Measurements from ENCODE around the gene UBE2J2.

The UBE2J2 gene

DNA sequence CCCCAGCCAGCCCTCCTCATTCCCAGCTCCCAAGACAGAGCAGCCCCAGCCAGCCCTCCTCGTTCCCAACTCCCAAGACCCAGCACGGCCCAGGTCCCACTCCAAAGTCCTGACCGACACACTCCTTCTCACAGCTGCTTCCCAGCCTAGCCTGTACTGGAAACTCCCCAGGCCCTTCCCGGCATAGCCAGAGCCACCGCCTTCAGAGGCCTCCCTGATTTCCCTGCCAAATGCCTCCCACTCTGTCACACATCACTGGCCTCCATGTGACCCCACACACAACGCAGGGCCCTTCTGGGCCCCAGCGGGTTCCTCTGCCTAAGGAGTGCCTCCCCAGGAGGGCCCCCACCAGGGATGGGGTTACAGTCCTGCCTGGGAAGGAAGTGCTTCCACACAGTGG is 2.8 kb downstream of the UBE2J2 start:
- Histone ChIP-seq H3K9ac (ENCODE audit: low read length in 5 of 5) (peak overlapping the region; percentile 48 to 74 (median 56)), H3K4me1 (ENCODE audit: control insufficient read depth in 5 of 5, insufficient read depth in 5 of 5, low read length in 5 of 5) (peaks cover 15 to 46% (median 44%) of the 10 kb centered on the region in 5 donors), H3K9me3 (ENCODE audit: control insufficient read depth in 5 of 5, low read length in 5 of 5) (no peaks in the 10 kb centered on the region), H3K36me3 (ENCODE audit: control insufficient read depth in 5 of 5, insufficient read depth in 5 of 5, low read length in 5 of 5) (peaks cover 0 to 23% (median 17%) of the 10 kb centered on the region in 5 donors), H3K4me3 (ENCODE audit: low read depth in 1 of 5, low read length in 5 of 5) (peak overlapping the region in 3 of 5 donors; percentile 1 to 35 (median 6)), H3K27me3 (ENCODE audit: control insufficient read depth in 5 of 5, insufficient read depth in 4 of 5, low read length in 5 of 5) (no peaks in the 10 kb centered on the region), H3K27ac (ENCODE audit: low read depth, low read length) (peak overlapping the region; percentile 23)

DNA sequence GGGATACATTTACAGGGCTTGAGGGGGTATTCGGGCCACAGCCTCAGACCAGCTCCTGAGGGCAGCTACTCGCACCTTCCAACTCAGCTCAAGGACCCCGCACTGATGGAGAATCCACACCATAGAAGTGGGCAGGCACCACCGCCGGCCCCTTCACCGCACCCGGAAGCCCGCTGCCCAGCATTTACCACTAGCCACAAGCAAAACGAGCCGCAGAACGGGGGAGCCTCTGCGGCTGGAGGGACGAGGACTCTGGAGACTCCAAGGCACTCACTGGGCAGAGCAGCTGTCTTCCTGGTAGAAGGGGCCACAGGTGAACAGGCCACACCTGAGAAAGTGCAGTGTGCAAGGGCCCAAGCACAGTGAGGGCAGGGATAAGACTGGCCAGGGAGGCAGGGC is 5.4 kb downstream of the UBE2J2 start:
- H3K4me1 ChIP-seq (ENCODE audit: control insufficient read depth in 5 of 5, insufficient read depth in 5 of 5, low read length in 5 of 5): peaks cover 13 to 54% (median 43%) of the 10 kb centered on the region in 5 donors
- H3K27me3 ChIP-seq (ENCODE audit: control insufficient read depth in 5 of 5, insufficient read depth in 4 of 5, low read length in 5 of 5): no peaks in the 10 kb centered on the region
- peaks cover 0 to 41% (median 28%) of the 10 kb centered on the region in 5 donors for H3K36me3 ChIP-seq (ENCODE audit: control insufficient read depth in 5 of 5, insufficient read depth in 5 of 5, low read length in 5 of 5)

DNA sequence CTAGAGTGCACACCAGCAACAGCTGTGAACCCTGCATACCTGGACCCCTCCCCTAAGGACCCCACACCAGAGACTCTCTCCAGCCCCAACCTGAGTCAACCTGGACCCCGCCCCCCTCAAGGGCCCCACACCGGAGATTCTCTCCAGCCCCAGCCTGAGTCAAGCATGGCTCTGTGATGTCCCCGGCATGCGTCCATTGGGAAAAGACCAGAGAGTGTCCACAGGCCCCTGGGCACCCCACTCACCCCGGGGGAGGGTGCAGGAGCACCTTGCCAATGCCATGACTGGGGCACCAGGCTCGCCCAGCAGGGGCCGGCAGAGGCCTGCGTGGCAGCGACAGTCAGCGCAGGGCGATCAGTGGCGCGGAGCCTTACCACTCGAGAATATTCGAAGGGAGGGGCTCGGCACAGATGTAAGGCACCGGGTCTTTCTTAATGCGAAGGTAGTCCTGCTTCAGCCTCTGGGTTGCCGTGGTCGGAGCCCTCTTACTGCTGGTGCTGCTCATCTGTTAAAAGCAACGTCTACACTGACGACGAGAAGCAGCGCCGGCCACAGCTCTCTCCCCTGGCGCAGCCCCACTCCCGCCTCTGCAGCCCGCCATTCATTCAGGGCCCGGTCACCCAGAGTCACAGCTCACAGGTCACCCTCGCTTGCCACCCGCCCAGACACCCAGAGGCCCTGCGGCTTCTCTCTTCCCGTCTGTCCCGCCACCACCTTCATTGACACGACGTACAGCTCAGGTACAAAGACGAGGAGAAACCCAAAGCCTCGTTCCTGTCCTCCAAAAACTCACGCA is 6.0 kb downstream of the UBE2J2 start:
- H3K27me3 ChIP-seq (ENCODE audit: control insufficient read depth in 5 of 5, insufficient read depth in 4 of 5, low read length in 5 of 5): no peaks in the 10 kb centered on the region
- H3K36me3 ChIP-seq (ENCODE audit: control insufficient read depth in 5 of 5, insufficient read depth in 5 of 5, low read length in 5 of 5): peaks cover 0 to 47% (median 34%) of the 10 kb centered on the region in 5 donors
- H3K9me3 ChIP-seq (ENCODE audit: control insufficient read depth in 5 of 5, low read length in 5 of 5): no peaks in the 10 kb centered on the region

More for the DNA sequence above, 5.4 kb downstream of the UBE2J2 start:
- no peaks in the 10 kb centered on the region for H3K9me3 ChIP-seq (ENCODE audit: control insufficient read depth in 5 of 5, low read length in 5 of 5)
- H3K27ac ChIP-seq (ENCODE audit: low read depth, low read length): no peak overlapping the region
- no peak overlapping the region for H3K4me3 ChIP-seq (ENCODE audit: low read depth in 1 of 5, low read length in 5 of 5)
- no peak overlapping the region for H3K9ac ChIP-seq (ENCODE audit: low read length in 5 of 5)

DNA sequence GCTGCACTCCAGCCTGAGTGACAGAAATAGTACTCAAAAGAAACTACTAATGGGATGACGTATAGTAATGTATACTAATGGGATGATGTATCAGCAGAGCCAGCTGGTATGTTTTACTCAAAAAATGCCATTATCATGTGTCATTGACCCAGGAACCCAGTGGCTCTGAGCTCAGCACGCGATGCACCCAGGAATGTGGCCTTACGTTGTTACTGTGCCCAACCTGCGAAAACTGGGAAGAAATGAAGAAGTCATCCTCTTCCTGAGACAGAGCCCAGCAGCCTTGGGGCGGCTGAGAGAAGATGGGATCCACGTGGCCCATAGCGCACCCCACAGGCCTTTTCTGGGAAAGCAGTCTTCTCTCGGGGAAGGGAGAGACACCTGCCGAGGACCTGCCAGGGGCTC is 8.8 kb downstream of the UBE2J2 start:
- H3K4me1 ChIP-seq (ENCODE audit: control insufficient read depth in 5 of 5, insufficient read depth in 5 of 5, low read length in 5 of 5): peaks cover 2 to 49% (median 32%) of the 10 kb centered on the region in 5 donors
- peak overlapping the region in 1 of 5 donors; percentile 62 for H3K9ac ChIP-seq (ENCODE audit: low read length in 5 of 5)
- H3K27ac ChIP-seq (ENCODE audit: low read depth, low read length): peak overlapping the region; percentile 50
- H3K9me3 ChIP-seq (ENCODE audit: control insufficient read depth in 5 of 5, low read length in 5 of 5): no peaks in the 10 kb centered on the region
- peaks cover 0 to 74% (median 56%) of the 10 kb centered on the region in 5 donors for H3K36me3 ChIP-seq (ENCODE audit: control insufficient read depth in 5 of 5, insufficient read depth in 5 of 5, low read length in 5 of 5)
- no peak overlapping the region for H3K4me3 ChIP-seq (ENCODE audit: low read depth in 1 of 5, low read length in 5 of 5)
- no peaks in the 10 kb centered on the region for H3K27me3 ChIP-seq (ENCODE audit: control insufficient read depth in 5 of 5, insufficient read depth in 4 of 5, low read length in 5 of 5)

More for the DNA sequence above, 6.0 kb downstream of the UBE2J2 start:
- Histone ChIP-seq H3K9ac (ENCODE audit: low read length in 5 of 5) (no peak overlapping the region), H3K4me3 (ENCODE audit: low read depth in 1 of 5, low read length in 5 of 5) (no peak overlapping the region), H3K27ac (ENCODE audit: low read depth, low read length) (no peak overlapping the region), H3K4me1 (ENCODE audit: control insufficient read depth in 5 of 5, insufficient read depth in 5 of 5, low read length in 5 of 5) (peaks cover 12 to 56% (median 43%) of the 10 kb centered on the region in 5 donors)

DNA sequence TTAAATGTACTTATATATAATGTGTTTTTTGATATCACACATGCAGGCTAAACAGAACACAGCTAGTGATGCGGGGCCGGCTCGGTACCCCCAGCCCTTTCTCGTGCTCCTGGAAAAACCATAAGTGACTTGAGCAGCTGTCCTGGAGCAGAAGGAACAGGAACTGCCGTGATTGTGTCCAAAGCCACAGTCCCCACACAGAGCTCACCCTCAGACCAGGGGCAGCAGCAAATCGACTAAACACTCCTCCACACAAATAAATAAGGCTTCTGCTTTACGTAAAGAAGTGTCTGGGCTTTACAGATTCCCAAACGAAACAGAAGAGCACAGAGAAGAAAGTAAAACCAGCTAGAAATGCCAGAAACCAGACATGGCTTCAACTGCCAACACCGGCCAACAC is 9.6 kb downstream of the UBE2J2 start:
- Histone ChIP-seq H3K27ac (ENCODE audit: low read depth, low read length) (peak overlapping the region; percentile 33), H3K36me3 (ENCODE audit: control insufficient read depth in 5 of 5, insufficient read depth in 5 of 5, low read length in 5 of 5) (peaks cover 0 to 81% (median 63%) of the 10 kb centered on the region in 5 donors), H3K4me1 (ENCODE audit: control insufficient read depth in 5 of 5, insufficient read depth in 5 of 5, low read length in 5 of 5) (peaks cover 2 to 46% (median 30%) of the 10 kb centered on the region in 5 donors)

DNA sequence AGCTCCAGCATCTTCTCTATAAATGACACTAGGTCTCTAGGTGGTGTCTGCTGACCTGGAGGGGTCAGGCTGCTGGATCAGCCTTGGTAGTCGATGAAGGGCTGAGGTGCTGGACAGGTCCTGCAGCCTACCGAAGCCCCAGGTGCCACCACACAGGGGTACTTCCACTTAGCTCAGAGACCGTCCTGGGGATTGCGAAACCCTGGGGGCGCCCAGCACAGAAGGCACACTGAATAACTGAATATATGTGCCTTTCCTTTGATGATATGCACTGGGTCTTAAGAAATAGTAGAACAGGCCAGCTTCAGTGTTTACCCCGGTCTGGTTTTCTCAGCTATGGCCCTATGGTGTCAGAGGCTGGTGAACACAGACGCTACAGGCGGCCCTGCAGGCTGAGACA is 10.9 kb downstream of the UBE2J2 start:
- Histone ChIP-seq H3K4me3 (ENCODE audit: low read depth in 1 of 5, low read length in 5 of 5) (peak overlapping the region in 1 of 5 donors; percentile 12), H3K27me3 (ENCODE audit: control insufficient read depth in 5 of 5, insufficient read depth in 4 of 5, low read length in 5 of 5) (no peaks in the 10 kb centered on the region), H3K4me1 (ENCODE audit: control insufficient read depth in 5 of 5, insufficient read depth in 5 of 5, low read length in 5 of 5) (peaks cover 2 to 46% (median 30%) of the 10 kb centered on the region in 5 donors), H3K27ac (ENCODE audit: low read depth, low read length) (peak overlapping the region; percentile 33), H3K9me3 (ENCODE audit: control insufficient read depth in 5 of 5, low read length in 5 of 5) (no peaks in the 10 kb centered on the region), H3K9ac (ENCODE audit: low read length in 5 of 5) (peak overlapping the region in 2 of 5 donors; percentile 32 to 47), H3K36me3 (ENCODE audit: control insufficient read depth in 5 of 5, insufficient read depth in 5 of 5, low read length in 5 of 5) (peaks cover 0 to 75% (median 60%) of the 10 kb centered on the region in 5 donors)

More for the DNA sequence above, 9.6 kb downstream of the UBE2J2 start:
- Histone ChIP-seq H3K27me3 (ENCODE audit: control insufficient read depth in 5 of 5, insufficient read depth in 4 of 5, low read length in 5 of 5) (no peaks in the 10 kb centered on the region), H3K4me3 (ENCODE audit: low read depth in 1 of 5, low read length in 5 of 5) (no peak overlapping the region), H3K9me3 (ENCODE audit: control insufficient read depth in 5 of 5, low read length in 5 of 5) (no peaks in the 10 kb centered on the region), H3K9ac (ENCODE audit: low read length in 5 of 5) (peak overlapping the region in 1 of 5 donors; percentile 3)

DNA sequence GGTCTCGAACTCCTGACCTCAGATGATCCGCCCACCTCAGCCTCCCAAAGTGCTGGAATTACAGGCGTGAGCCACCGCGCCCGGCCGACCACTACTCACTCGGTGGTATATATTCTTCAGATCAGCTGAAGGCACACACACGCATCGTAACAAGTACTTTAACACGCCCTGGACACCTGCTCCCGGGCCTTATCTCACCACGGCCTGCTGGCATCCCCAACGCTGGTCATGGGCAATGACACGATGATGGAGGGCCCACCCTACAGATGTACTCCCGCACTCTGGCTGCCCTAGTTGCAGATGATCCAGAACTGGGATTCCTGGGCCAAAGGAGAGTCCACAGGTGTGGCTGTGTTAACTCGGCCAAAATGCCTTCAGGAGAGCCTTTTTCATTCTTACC is 11.6 kb downstream of the UBE2J2 start:
- no peak overlapping the region for H3K4me3 ChIP-seq (ENCODE audit: low read depth in 1 of 5, low read length in 5 of 5)
- no peak overlapping the region for H3K27ac ChIP-seq (ENCODE audit: low read depth, low read length)
- H3K9me3 ChIP-seq (ENCODE audit: control insufficient read depth in 5 of 5, low read length in 5 of 5): no peaks in the 10 kb centered on the region
- H3K27me3 ChIP-seq (ENCODE audit: control insufficient read depth in 5 of 5, insufficient read depth in 4 of 5, low read length in 5 of 5): no peaks in the 10 kb centered on the region
- H3K4me1 ChIP-seq (ENCODE audit: control insufficient read depth in 5 of 5, insufficient read depth in 5 of 5, low read length in 5 of 5): peaks cover 2 to 46% (median 30%) of the 10 kb centered on the region in 5 donors
- no peak overlapping the region for H3K9ac ChIP-seq (ENCODE audit: low read length in 5 of 5)
- H3K36me3 ChIP-seq (ENCODE audit: control insufficient read depth in 5 of 5, insufficient read depth in 5 of 5, low read length in 5 of 5): peaks cover 0 to 71% (median 53%) of the 10 kb centered on the region in 5 donors

DNA sequence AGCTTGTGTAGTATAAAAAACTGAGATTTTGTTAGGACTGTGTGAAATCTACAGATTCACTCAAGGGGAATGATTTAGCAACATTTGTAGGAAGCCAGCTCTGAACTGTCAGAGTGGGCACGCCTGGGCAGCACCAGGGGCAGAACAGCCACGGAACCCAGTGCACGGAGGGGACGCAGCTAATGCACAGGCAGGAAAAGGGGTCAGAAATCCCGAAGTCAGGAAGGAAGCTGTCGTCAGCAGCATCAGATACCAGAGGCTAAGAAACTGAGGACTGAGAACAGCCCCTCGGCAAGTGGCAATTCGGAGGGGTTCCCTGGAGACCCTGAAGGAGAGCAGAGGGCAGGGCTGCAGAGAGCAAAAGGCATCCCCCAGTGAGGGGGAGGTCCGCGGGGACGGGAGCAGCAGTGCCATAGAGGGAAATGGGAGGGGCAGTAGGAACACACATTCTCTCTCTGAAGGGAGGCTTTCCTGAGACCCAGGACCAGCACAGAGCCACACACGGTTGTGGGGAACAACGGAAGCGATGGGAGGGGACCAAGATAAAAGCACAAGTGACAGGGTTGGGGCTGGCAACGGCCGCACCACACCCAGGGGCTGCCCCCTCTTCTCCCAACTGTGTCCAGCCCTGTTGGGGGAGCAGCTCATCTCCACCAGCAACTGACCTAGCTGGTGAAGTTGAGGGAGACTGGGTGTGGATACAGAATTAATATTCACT is 12.7 kb downstream of the UBE2J2 start:
- no peak overlapping the region for H3K27ac ChIP-seq (ENCODE audit: low read depth, low read length)
- no peak overlapping the region for H3K4me3 ChIP-seq (ENCODE audit: low read depth in 1 of 5, low read length in 5 of 5)
- H3K9ac ChIP-seq (ENCODE audit: low read length in 5 of 5): no peak overlapping the region
- no peaks in the 10 kb centered on the region for H3K27me3 ChIP-seq (ENCODE audit: control insufficient read depth in 5 of 5, insufficient read depth in 4 of 5, low read length in 5 of 5)
- H3K36me3 ChIP-seq (ENCODE audit: control insufficient read depth in 5 of 5, insufficient read depth in 5 of 5, low read length in 5 of 5): peaks cover 0 to 76% (median 57%) of the 10 kb centered on the region in 5 donors
- H3K4me1 ChIP-seq (ENCODE audit: control insufficient read depth in 5 of 5, insufficient read depth in 5 of 5, low read length in 5 of 5): peaks cover 2 to 46% (median 30%) of the 10 kb centered on the region in 5 donors
- no peaks in the 10 kb centered on the region for H3K9me3 ChIP-seq (ENCODE audit: control insufficient read depth in 5 of 5, low read length in 5 of 5)

DNA sequence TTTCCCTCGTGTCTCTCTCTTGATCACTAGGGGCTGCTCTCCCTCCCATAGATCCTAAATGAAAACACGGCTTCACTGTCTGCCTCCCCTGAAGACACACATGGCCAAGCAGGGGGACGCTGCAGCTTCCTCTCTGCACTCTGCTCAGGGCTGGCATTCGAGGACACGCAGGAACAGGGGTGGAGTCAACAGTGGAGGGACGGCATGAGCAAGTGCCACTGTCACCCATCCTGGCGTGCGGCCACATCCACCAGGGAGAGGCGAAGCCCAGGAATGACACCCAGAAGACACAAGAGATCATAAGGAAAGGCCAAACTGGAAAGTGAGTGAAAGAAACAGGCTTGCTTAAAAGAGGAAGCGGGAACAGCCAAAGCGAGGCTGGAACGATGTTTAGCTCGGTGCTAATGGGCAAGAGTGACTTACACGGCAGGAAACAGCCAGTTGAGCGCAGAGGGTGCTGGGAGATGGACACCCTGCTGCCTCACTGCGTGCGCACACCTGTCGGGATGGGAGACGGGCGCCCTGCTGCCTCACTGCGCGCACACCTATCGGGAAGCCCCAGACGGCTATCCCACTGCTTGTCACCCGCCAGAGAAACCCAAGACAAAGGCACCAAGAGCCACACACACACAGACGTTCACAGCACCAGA is 13.6 kb downstream of the UBE2J2 start:
- Histone ChIP-seq H3K4me3 (ENCODE audit: low read depth in 1 of 5, low read length in 5 of 5) (no peak overlapping the region), H3K9me3 (ENCODE audit: control insufficient read depth in 5 of 5, low read length in 5 of 5) (no peaks in the 10 kb centered on the region), H3K27ac (ENCODE audit: low read depth, low read length) (no peak overlapping the region), H3K36me3 (ENCODE audit: control insufficient read depth in 5 of 5, insufficient read depth in 5 of 5, low read length in 5 of 5) (peaks cover 0 to 76% (median 60%) of the 10 kb centered on the region in 5 donors), H3K4me1 (ENCODE audit: control insufficient read depth in 5 of 5, insufficient read depth in 5 of 5, low read length in 5 of 5) (peaks cover 2 to 40% (median 30%) of the 10 kb centered on the region in 5 donors), H3K9ac (ENCODE audit: low read length in 5 of 5) (no peak overlapping the region), H3K27me3 (ENCODE audit: control insufficient read depth in 5 of 5, insufficient read depth in 4 of 5, low read length in 5 of 5) (no peaks in the 10 kb centered on the region)
